Fibroblast of skin of right biceps (primary cell): ENCODE data around the gene MYOZ1.

Source experiments
- DNase-seq: peaks from one replicate; pipeline ENCODE4 v3.0.0-alpha.2; 2013

The MYOZ1 gene

DNA sequence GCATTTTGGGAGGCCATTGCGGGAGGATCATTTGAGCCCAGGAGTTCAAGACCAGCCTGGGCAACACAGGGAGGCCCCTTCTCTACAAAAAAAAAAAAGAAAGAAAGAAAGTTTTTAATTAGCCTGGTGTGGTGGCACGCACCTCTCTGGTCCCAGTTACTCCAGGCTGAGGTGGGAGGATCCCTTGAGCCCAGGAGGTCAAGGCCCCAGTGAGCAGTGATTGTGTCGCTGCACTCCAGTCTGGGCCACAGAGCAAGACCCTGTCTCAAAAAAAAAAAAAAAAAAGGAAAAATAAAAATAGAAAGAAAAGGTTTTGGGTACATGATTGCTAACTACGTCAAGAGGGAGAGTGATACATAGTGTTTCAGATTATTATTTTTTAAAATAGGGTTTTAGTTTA is 48.2 kb downstream of the MYOZ1 start:
- DNase-seq = no peak

DNA sequence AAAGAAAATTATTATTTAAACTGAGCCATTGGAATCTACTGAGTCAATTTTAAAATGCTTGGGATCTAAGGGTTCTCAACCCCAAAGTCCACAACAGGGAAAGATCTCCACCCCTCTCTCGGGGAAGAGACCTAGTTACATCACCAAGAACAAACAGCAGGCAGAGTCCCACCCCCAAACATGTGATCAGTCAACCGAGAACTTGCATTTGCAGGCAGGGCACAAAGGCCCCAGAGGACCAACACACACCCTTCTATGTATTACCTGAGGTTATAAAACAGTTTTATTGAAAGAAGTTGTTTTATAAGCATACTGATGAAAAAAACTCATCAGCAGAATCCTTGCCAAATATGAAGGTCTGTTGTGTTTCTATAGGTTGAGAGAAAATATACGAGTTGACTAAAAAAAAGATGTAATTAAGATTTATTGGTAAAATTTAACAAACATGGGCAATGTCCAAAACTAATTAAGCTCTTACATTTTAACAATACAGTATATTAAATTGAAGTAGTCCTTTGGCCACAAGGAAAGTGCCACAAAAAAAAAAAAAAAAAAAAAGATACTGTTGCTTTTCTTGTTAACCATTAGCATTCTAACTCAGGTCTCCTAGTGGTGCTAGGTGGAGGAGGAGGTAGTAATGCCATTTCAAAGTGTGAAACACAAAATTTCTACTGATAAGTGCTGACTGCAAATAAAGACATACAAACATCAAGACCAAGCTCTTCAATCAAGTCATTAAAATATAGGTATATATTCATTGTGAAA is 49.2 kb downstream of the MYOZ1 start:
- peak; percentile 14 for DNase-seq

DNA sequence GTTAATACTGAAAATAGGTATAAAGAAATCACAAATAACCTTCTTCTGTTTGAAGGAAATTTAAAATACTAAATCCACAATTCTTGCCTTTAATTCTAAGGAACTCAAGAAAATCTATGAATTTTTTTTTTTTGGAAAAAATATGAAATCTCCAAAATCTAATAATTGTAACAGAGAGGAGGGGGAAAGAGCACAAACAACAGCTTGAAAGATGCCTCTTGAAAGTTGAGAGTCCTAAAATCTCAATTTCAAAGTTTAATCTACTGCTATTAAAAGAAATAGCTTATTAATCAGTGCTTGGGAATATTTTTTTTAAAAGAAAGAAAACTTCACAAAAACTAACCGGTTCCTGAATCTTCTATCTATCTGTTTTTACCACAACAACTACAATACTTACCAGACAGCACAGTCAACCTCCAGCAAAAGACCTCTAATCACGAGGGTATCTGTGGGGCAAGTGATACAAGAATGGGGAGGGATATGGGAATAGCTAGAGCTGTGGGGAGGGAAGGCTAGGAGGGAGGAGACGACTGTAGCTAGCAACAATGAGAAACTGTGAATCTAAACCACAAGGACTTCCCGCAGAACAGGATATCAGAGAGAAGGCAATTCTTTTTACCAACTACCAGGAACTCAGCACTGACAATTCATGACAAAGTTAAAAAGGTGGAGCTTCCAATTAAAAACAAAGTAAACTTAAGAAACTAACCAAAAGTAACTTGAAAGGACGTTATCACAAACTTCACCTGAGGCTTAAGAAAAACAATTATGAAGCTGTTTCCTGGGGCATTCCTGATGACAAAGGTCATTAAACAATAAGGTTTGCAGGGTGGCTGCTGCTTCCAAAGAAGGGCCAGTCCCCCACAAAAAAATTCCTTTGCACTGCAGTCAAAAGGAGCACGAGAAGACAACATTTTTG is 50.1 kb downstream of the MYOZ1 start, which contains the start of gene USP54:
Gene USP54 (minus strand): TSS at position 462 of the 919 bp plus-strand sequence. CDS start 15,684 bp downstream, outside the sequence.
- peak; percentile 69 for DNase-seq

DNA sequence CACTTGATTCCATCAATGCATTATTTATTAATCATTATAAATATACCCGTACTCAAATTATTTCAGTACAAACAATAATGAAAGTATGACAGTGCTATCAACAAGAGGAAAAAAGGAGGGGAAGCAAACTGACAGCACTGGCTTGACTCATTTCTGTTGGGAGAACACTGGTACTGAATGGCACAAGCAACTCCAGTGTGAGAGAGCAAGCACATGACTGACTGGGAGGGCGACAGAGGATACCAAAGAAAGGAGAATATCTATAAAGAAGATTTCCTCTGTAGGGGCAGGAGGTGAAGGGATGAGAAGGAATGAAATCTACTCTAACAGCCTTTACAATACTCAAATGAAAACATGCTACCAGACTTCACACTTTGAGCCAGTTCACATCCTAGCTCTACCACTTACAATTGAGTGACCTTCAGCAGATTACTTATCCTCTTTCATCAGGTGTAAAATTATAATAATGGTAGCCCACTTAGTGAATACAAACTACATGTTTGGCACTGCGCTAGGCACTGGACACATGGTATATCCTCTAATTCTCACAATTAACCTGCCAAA is 51.6 kb downstream of the MYOZ1 start:
- DNase-seq = no peak

DNA sequence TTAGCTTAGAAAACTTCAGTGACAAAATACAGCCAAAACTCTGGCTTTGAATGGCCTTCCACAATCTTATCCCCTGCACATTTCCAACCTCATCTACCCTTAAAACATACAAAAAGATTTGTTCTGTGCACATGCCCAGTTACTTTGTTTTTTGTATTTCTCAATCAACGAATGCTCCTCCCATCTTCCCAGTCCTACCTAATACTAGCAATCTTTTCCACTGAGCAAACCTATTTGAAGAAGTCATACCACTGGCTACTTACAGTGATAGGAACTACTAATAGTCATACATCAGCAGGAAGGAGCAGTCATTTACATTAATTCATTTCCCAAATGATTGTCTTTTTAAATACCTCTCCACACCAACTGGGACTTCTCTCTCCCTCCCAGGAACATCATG is 52.6 kb downstream of the MYOZ1 start:
- no peak for DNase-seq

DNA sequence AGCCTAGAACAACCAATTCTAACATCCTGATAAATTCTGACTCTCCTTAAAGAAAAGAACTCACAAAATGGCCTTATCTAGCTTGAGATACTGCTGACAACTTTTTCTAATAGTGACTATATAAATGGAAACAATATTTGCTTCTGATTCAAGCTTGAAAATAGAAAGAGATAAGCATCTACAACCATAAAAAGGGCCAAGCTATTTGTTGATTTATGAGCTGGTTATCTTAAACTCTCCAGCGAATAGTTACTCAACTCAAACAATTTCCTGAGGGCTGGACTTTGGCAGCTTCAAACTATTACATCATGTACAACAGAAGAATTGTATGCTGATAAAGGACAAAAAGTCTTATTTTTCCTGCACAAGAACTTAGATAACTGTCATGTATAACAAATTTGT is 54.7 kb downstream of the MYOZ1 start:
- peak; percentile 85 for DNase-seq

DNA sequence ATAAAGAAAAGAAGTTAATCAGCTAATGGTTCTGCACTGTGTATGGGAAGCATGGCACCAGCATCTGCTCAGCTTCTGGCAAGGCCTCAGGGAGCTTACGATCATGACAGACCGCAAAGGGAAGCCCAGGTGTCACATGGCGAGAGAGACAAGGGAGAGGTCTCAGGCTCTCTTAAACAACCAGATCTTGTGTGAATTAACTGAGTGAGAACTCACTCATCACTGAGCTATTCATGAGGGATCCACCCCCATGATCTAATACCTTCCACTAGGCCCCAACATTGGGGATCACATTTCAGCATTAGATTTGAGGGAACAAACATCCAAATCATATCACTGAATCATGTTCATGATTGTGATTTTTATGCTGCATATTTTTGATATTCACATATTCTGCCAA is 55.9 kb downstream of the MYOZ1 start:
- DNase-seq = peak; percentile 48

DNA sequence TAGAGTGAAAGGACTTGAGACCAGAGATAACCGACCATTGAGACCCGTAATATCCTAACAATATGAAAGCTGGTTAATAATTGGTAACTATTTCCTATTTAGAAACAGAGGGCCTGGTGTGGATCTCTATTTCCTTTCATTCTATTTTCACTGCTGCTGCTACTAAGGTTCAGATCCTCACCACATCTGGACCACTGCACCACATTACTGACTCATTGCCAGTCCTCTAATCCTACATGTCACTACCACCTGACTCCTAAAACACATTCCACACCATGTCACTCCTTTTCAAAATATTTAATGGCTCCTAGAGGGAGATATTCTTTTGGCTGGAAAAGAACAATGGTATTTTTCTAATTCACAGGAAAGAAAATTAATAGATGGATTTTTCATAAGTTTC is 56.5 kb downstream of the MYOZ1 start:
- DNase-seq = peak; percentile 41

DNA sequence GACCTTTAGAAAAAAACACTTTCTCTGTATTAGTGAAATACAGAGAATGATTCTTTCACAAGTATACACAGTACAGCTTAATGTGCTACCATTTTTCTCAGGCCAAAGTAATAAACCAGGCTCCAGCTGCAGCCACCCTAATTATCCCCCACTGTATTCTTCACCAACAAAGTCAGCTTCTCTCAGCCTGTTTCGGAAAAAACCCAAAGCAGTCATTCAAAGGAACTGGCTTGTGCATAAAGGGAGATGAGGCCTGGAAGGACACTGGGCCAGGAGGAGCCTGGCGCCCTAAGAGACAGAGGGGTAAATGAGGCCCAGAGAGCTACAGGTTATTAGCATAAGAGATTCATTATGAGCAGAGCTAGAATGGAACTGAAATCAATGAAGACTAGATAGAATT is 59.4 kb downstream of the MYOZ1 start:
- DNase-seq = no peak
